NCI-H748 treated with DMSO at 0.1 percent for 48 hours (cell line): ENCODE measurements around the gene OVCA2.

Experiments
- DNase-seq: peaks from one replicate; lab custom pipeline; 2025; lab: John Stamatoyannopoulos, UW

Gene OVCA2

DNA sequence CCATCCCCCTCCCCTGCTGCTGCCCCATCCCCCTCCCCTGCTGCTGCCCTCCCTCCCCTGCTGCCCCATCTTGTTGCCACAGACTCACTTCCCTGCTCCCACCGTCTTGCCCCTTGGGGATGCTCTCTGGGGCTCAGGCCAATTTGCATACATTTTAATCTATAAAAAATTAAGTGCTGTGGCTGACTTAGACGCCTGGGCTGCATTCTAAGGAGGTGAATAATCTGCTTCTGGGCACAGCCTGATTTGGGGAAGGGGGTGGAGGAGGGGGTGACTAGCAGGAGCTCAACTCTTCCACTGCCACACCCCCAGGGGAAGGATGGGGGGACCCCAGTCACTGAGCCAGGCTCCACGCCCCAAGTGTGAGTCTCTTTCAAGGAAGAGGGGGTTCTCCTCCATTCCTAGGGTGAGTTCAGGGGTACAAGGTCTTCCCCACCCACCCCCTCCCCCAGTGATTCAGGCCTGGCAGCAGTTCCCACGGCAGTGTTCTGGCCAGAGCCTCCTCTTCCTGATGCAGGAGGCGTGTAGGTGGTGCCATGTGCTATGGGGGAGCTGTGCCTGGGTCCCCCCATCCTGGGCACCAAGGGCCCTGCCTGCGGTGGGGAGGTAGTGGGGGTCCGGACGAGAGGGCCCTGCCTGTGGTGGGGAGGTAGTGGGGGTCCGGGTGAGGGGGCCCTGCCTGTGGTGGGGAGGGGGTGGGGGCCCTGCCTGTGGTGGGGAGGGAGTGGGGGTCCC lies 6.8 kb upstream of the OVCA2 start:
- no peak for DNase-seq

DNA sequence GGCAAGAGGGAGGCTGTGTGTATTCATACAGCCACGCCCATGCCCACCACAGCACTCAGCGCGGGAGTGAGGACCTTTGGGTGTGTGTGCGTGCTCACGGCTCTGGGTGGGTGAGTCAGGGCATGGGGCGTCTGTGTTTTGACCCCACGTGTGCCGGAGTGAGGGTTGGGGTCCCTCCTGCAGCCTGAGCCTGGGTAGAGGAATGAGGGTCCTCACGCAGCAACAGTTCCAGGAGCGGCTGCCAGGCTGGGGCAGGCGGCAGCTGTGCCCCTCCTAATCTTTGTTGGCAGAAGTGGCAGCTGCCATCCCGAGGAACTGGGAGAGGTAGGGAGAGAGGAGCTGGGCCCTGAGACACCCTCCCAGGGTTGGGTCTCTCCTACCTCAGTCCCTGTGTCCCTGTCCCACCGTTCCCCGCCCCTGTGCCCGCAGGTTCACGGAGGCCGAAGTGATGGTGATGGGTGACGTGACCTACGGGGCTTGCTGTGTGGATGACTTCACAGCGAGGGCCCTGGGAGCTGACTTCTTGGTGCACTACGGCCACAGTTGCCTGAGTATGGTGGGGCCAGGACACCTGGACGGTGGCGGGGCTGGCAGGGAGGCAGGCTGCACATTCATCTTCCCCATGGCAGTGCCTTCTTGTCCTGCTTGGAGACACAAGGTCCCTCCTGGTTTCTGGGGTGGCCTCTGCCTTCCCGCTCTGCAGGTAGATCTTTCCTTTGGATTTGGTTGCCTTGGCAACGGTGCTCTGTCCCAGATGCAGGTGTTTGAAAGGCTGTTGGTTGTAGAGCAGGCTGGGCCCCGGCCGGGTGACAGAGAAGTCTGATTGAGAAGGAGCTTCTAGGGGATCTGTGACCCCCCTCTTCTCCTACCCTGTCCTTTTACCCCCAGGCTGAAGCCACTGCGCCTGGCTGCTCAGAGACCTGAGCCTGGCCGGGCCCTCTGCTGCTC lies 6.0 kb upstream of the OVCA2 start:
- DNase-seq, result no peak

DNA sequence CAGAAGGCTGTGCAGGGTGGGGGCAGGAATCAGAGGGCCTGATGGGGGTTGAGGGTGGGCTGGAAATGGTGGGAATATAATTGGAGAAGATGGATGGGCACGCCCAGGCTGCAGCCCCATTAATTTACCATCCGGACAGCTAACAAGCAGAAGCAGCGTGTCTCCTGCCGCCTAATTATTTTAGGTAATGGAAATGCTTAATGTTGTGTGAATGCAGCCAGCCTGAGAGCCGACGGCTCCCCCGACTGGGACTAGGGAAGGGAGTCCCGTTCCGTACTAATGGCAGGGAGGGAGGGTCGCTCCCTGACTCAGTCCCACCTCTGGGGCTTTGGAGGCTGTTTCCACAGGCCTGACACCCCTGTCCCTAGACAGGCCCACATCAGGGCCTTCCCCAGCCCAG lies 4.7 kb upstream of the OVCA2 start:
- no peak for DNase-seq

DNA sequence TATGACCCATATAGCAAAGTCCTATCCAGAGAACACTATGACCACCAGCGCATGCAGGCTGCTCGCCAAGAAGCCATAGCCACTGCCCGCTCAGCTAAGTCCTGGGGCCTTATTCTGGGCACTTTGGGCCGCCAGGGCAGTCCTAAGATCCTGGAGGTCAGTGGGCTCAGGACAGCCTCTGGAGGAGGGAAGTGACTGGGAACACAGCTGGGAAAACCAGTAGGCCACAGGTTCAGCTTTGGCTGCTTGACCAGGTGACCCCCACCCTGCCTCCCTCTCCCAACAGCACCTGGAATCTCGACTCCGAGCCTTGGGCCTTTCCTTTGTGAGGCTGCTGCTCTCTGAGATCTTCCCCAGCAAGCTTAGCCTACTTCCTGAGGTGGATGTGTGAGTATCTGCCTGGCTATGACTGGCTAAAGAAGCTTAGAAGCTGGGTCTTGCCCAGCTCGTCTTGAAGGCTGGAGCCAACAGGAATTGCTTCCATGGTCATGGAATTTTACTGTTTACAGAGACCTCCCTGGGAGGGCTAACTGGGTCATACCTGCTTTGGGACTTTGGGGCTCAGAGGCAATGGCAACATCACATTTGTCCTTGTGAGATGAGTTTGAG lies 1.5 kb upstream of the OVCA2 start:
- DNase-seq, result no peak

DNA sequence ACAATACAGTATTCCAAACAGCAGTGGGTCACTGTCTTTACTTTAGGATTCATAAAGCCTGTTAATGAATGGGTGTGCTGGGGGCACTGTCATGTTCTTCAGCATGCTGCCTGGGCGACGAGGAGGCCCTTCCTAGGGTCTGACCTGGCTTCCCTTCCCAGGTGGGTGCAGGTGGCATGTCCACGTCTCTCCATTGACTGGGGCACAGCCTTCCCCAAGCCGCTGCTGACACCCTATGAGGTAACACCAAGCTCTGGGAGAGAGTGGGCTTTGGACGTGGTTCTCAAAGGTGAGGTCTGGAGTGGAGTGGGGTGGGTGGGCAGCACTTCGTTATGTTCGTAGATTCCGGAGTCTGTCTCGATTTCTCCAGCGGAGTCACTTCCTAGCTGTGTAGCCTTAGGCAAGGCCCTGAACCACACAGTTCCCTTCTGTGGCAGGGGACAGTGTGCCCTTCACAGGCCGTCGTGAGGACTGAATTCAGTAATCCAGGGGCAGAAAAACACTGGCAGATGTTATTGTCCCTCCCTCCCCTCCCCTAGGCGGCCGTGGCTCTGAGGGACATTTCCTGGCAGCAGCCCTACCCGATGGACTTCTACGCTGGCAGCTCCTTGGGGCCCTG lies 771 bp upstream of the OVCA2 start:
- peak; percentile 42 for DNase-seq

DNA sequence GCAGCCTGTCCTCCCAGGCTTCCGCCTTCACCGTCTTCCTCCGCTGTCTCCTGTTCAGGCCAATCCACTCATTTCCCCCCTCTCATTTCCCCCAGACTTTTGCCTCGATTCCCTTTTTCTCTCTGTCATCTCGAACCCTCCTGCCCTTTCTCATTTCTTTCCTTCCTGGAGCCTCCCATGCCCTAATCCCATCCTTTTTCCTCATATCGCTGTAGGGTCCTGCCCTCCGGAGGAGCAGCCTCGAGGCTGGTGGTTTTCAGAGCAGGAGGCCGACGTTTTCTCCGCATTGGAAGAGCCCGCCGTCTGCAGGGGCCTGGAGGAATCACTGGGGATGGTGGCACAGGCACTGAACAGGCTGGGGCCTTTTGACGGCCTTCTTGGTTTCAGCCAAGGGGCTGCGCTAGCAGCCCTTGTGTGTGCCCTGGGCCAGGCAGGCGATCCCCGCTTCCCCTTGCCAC lies 597 bp downstream of the OVCA2 start:
- peak; percentile 34 for DNase-seq

DNA sequence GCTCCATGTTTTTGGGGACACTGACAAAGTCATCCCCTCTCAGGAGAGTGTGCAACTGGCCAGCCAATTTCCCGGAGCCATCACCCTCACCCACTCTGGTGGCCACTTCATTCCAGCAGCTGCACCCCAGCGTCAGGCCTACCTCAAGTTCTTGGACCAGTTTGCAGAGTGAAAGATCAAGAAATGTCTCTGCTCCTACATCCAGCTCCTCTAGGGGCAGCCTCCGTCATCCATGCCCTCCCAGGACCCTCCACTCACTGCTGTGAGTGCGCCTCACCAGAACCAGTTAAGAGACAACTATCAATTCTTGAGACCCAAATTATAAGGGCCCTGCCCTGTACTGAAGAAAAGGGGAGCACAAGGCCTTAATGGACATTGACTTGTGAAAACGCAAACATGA lies 1.1 kb downstream of the OVCA2 start:
- DNase-seq, result no peak

DNA sequence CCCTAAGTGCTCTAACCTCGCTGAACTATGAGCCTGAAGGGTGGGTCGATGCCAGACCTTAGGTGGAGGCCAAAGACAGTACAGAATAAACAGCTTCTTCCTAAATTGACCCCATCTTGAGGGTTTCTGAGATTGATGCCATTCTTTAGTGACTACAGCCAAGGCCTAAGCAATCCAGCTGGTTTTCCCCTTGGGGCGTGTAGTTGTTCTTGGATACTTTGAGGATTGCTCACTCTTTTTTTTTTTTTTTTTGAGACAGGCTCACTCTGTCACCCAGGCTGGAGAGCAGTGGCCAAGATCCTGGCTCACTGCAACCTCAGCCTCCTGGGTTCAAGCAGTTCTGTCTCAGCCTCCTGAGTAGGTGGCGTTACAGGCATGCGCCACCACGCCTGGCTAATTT lies 2.0 kb downstream of the OVCA2 start:
- DNase-seq, result no peak

DNA sequence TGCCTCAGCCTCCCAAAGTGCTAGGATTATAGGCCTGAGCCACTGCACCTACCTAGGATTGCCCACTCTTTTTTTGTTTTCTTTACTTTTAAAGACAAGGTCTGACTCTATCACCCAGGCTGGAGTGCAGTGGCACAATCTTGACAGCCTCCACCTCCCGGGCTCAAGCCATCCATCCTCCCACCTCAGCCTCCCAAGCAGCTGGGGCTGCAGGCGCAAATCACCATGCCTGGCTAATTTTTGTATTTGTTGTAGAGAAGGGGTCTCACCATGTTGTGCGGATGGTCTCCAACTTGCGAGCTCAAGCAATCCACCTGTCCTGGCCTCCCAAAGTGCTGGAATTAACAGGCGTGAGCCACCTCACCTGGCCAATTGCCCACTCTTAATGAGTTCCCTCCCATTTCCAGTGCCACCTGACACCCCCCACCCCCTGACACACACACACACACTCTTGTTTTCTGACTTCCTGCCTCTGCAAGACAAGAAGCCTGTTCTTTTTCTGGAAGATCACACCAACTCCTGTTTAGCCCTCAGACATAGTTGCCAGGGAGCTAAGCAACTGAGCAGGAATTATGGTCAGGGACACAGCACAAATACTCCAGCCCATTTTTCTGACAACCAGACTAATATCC lies 2.6 kb downstream of the OVCA2 start:
- no peak for DNase-seq

DNA sequence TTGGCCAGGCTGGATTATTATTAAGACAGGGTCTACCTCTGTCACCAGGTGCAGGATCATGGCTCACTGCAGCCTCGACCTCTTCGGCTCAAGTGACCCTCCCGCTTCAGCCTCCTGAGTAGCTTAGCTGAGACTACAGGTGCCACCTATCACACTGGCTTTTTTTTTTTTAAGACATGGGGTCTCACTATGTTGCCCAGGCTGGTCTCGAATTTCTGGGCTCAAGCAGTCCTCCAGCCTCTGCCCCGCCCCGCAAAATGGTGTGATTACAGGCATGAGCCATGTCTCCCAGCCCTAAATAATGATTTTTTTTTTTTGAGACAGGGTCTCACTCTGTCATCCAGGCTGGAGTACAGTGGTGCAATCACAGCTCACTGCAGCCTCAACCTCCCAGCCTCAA lies 5.8 kb downstream of the OVCA2 start:
- DNase-seq, result no peak

DNA sequence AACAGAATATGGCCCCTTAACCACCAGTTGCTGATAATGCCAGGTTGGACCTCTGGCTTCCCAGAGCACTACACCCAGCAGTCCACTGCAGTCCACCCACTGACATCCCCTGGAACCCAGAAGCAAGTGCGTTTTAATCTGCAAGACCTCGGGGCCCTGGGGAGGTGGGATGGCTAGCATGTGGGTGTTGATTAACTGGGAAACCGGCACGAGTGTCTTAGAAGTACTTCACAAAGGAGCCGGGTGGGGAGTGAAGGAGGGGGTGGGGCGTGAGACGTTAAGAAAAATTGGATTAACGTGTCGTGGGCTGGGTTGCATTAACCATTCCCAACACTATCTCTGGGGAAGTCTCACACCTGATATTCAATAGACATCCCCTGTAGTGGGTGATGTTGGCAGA lies 7.0 kb downstream of the OVCA2 start:
- DNase-seq, result no peak

DNA sequence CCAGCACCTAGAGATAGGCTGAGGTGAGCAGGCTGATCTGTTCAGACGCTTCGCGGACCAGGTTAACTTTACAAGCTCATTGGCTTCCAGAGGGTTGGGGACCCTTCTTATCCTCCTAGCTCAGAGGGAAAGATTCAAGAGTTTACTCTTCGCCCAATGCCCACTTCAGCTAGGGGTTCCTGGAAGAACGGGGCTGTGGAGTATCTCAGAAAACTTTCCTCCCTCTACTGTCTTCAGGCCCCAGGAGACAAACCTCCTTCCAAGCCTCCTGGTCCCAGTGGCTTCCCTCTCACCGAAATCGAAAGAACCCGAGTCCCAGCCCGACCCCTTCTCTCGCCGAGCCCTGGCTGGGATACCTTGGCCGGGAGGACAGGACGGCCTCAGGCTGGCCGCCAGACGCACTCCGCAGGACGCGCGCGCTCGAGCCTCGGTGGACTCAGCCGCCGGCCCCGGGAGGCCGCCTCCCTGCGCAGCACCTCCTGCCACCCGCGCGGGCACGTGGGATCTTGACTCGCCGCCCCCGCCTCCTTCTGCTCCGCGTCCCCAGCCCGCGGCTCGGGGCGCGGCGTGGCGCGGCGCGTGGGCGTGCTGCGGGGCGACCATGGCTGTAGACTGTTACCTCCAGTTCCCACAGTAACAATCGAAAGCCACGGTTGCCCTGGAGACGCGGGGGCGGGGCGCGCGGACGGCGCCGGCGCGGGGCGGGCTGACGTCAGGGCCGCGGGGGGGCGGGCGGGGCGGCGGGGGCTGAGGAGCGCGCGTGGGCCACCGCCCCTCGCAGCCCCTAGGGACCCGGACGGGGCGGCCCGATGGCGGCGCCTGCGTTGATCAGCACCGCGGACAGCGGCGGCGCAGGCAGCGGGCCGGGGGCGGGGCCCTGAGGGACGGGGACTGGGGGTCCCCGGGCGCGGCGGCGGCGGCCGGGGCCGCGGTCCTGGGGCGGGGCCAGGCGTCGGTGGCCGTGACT lies 7.8 kb downstream of the OVCA2 start:
- DNase-seq, result peak; percentile 59

DNA sequence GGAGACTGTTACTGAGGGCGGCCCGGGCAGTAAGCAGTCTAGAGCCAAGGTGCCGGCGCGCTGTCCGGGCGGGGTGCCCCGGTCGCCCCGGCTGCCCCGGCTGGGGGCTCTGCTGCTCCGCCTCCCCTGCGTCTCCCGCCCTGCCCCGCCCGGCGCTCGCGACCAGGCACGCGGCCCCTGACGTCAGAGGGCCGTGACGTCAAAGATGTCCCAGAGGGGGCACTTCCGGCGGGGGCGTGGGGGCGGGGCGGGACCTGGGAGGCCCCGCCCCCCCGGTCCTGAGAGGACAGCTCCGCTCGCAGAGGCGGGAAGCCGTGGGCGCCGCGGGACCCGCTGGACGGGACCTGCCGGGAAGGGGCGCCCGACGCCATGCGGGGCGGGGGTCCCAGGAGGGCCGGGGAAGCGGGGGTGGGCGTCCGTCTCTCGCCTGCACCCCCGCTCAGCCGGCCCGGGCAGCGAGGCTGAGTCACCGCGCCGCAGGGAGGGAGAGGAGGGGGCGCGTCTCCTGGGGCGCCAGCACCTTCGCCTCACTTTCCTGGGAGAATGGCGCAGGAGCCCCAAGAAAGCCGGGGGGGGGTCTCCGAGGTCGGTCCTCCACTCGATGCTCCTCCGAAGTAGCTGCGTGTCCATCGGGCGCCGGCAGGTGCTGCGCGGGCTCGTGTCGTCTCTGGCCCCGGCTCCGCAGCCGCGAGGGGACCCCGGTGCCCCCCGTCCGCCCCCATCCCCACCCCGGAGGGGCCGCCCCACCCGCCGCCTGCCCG lies 8.7 kb downstream of the OVCA2 start:
- DNase-seq, result peak; percentile 49

DNA sequence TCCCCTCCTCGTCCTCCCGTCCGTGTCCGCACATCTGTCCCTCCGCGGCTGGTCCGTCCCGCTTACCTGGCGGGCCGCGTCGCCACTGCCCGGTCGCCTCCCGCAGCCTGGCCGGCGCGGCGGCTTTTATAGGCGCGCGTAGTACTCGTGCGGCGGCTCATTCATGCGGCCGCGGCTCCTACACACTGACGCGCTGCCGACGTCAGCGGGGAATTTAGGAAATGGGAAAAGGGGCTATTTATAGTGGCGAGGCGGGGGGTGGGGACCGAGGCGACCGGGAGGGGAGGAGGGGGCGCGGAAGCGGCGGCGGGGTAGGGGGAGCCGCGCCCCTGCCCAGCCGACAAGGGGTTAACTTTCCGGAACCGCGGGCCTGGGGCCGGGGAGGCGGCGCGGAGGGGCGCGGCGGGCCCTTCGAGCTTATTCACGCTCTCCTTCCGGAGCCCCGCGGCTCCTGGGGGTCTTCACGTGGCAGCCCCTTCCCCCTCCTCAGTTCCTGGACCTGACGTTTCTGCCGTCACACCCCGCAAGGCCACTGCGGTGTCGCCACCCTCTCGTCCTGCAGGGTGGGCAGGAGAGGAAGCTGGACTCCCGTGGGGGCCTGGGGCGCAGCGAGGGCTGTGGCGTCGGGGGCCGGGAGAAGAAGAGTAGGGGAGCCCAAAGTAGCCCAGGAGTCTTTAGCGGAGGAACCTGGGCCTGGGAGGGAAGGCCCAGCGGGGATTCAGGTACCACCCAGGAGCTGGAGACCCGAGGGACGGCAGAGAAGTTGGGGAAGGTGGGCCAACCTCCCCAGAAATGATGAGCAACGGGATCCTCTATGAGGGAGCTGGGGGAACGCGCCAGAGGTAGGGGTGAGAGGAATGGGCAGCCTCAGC lies 9.5 kb downstream of the OVCA2 start:
- peak; percentile 17 for DNase-seq

DNA sequence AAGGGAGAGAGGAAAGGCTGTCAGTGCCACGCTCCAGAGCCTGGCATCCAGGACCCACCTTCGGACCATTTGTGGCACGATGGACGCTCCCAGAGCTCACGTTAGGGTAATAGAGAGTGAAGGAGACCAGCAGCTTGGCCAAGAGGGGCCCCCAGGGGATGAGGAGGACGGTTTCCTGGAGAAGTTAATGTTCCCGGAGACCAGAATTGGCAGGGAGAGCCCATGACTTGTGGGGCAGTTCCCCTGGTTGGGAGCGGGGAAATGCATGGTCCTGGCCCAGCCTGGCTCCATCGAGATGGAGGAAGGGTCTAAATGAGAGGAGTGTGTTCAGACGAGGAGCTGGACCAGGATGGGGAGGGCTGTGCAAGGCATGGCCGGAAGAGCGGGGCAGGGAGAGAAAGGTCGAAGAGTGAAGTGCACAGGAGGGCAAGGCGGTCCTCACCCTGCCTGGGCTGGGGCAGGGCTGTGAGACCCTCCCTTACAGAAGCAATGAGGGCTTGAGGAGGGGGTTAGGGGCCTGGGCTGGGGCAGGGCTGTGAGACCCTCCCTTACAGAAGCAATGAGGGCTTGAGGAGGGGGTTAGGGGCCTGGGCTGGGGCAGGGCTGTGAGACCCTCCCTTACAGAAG lies 10.2 kb downstream of the OVCA2 start:
- DNase-seq, result no peak

DNA sequence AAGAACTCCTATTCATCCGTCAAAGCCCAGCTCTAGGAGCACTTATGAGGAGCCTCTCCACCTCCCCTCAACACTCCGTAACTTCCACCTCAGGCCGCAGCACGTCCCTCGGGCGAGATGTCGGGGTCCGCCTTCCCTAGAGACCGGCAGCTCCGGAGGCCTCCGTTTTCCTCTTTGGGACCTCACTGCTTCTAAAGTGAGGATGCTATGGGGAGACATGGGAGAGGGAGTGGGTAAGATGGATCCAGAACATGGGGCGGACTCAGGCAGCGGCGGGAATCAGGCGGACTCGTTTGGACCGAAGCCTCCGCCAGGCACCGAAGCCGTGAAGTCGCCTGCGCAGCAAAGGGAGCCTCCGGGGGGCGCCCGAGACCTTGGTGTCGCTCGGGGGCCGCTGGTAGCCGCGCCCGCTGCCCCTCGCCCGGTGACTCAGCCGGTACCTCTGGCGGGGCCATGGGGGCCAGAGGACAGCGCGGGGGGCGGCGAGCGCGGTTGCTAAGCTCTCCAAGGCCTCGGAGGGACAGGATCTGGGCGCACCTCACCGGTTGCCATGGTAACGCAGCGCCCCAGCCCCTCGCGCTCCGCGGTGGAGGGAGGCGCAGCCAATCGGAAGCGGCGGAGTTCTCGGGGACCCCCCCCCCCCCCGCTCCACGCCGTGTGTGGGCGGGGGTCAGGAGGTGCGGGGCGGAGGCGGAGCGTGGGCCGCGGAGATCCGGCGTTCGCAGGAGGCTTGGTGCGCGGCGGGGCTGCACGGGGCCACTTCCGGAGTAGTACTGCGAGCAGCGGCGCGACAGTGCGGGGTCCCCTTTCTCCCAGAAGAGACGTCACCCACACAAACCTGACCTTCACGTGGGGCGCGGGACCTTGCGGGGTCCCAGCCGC lies 11.8 kb downstream of the OVCA2 start:
- DNase-seq, result peak; percentile 63

DNA sequence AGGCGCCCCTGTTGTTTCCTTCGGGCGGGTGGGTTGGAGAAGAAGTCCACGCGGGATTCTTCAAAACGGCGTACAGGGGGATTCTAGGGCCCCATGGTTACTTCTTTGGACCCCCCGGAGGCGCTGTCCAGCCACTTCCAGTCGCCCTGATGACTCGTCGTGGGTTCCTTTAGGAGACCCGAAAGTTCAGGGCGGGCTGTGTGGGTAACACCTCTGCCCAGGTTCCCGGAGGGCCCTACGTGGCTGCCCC lies 12.4 kb downstream of the OVCA2 start:
- DNase-seq, result no peak
